Panc1 (cell line): ENCODE data around the gene NDST1. TPM values are rescaled to one million over a fixed set of nuclear protein-coding genes. Genes with fewer than 3 reads are reported as not detected.

Experiments used
- ATAC-seq: fragments of 200-7000 bp; cut with Tn5 transposase; 2 replicates; pipeline ENCODE4 v1.9.1; 2020; ENCODE audit warnings: mild to moderate bottlenecking, moderate library complexity
- BruUV-seq: library from RNA; stranded (reverse); fragments of 400-500 nt; replicated peaks from 2 replicates; lab custom pipeline; 2021; lab: Mats Ljungman, UMichigan
- CTCF ChIA-PET: fragments of 300-600 bp; sonication (Branson Sonifier 250); formaldehyde crosslinking; loops from one replicate; lab custom pipeline; 2022; ENCODE audit warnings: antibody characterized with exemption; lab: Charles Lee
- POLR2A ChIA-PET: fragments of 300-600 bp; sonication (Branson Sonifier 250); formaldehyde crosslinking; loops from one replicate; lab custom pipeline; 2022; ENCODE audit warnings: antibody characterized with exemption; lab: Charles Lee
- DNase-seq: peaks from one replicate; pipeline ENCODE4 v3.0.0-alpha.2; 2010; ENCODE audit warnings: low read depth, low spot score
- H3K27ac ChIP-seq: 2 replicates; pipeline ENCODE4 v1.5.1; 2011; ENCODE audit warnings: mild to moderate bottlenecking, low read length, inconsistent platforms
- H3K27me3 ChIP-seq: fragments of 200-500 bp; sonication (Bioruptor generic); 2 replicates; pipeline ENCODE4 v1.6.0; 2014; ENCODE audit warnings: low read length, inconsistent platforms; ENCODE audit not compliant: control insufficient read depth, insufficient read depth
- H3K36me3 ChIP-seq: fragments of 200-500 bp; sonication (Bioruptor generic); 2 replicates; pipeline ENCODE4 v1.5.1; 2014; ENCODE audit warnings: inconsistent platforms, mild to moderate bottlenecking, low read length, moderate library complexity; ENCODE audit not compliant: control insufficient read depth, insufficient read depth
- H3K4me1 ChIP-seq: 2 replicates; pipeline ENCODE4 v1.5.1; 2011; ENCODE audit warnings: inconsistent platforms, mild to moderate bottlenecking, low read length, moderate library complexity; ENCODE audit not compliant: control insufficient read depth, insufficient read depth
- H3K4me3 ChIP-seq, 2 experiments: 2 replicates each; pipeline ENCODE4 v1.5.1; 2011 to 2012; ENCODE audit warnings: low read depth in 2 of 2, low read length in 2 of 2, mild to moderate bottlenecking in 2 of 2, inconsistent platforms in 1 of 2, moderate library complexity in 1 of 2
- H3K9me3 ChIP-seq: fragments of 200-500 bp; sonication (Bioruptor generic); 2 replicates; pipeline ENCODE4 v1.5.1; 2014; ENCODE audit warnings: low read depth, mild to moderate bottlenecking, inconsistent platforms, low read length, moderate library complexity; ENCODE audit not compliant: control insufficient read depth, insufficient read depth
- POLR2AphosphoS5 ChIP-seq: IDR thresholded peaks from 2 replicates; pipeline ENCODE4 v1.6.1; 2012; ENCODE audit warnings: mild to moderate bottlenecking, low read depth, low read length, moderate library complexity
- SIN3A ChIP-seq: IDR thresholded peaks from 2 replicates; pipeline ENCODE4 v1.6.1; 2012; ENCODE audit warnings: low read depth, mild to moderate bottlenecking, low read length, moderate library complexity, borderline replicate concordance; ENCODE audit not compliant: insufficient read depth
- TCF7L2 ChIP-seq: IDR thresholded peaks from 2 replicates; pipeline ENCODE4 v1.6.1; 2011; ENCODE audit warnings: mild to moderate bottlenecking, low read depth, low read length, inconsistent platforms
- in situ Hi-C: cut with HindIII; loops from 2 replicates; pipeline ENCODE4 v1.10.0; 2016; ENCODE audit warnings: low sequenced_read_pairs, low pct_unique_long_range_greater_than_20kb
- intact Hi-C: fragments of 100-400 bp; cut with micrococcal nuclease; formaldehyde crosslinking; loops from one replicate; pipeline ENCODE4 v1.10.0; 2022; ENCODE audit not compliant: unreplicated experiment
- total RNA-seq: library from RNA; stranded (reverse); gene quantifications from one replicate; pipeline ENCODE4 v1.2.1, GENCODE V29; 2021; ENCODE audit not compliant: unreplicated experiment
- TF ChIP-seq, protein P1 (sequence below), 2 experiments: IDR thresholded peaks; 2 replicates each; pipeline ENCODE4 v1.6.1; 2011 to 2012; ENCODE audit warnings: low read depth in 2 of 2, control low read depth in 1 of 2, low read length in 1 of 2, mild to moderate bottlenecking in 1 of 2, moderate library complexity in 1 of 2; ENCODE audit not compliant: insufficient read depth in 1 of 2
- TF ChIP-seq, protein P2 (sequence below): fragments of 450-650 bp; IDR thresholded peaks from 2 replicates; pipeline ENCODE4 v1.5.1; 2017; ENCODE audit warnings: mild to moderate bottlenecking

NDST1 gene
- total RNA-seq, 1 experiment from 2014 or later, result 142 TPM

DNA sequence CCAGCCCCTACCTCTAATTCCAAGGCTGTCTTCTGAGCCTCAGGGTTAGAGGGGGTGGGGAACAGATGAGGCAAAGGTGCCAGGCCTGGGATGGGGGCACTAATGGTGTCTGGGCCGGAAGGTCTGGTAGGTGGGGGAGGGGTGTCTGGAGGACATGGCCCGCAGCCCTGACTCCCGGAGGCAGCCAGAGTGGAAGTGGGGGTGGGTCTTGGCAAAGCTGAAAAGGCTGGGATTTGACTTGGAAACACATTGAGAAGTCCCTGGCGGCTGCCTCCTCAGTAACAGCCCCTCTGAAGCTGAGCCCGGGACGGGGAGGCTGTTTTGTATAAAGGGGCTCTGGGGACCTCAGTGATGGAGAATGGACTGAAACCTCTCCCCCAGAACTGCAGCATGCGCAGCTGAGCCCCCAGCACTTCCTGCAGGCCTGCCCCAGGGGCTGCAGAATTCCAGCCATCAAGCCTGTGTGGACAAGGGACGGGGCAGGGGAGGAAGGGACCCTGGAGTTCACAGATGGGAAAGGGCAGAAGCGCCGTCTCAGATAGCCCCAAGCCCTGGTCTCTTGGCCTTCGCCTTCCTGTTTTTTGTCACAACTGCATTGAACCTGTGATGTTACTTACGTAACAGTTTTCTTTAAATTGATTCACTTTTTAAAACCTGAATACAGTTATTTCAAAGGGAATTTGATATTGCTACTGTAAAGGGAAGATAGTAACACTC lies 83.2 kb downstream of the NDST1 start:
- ChIA-PET POLR2A (no interaction called here), CTCF (no interaction called here)
- no peak for ATAC-seq
- intact Hi-C loops, result no loop called here
- Histone ChIP-seq H3K9me3 (no peaks in the 10 kb centered on the region), H3K4me3 (no peak overlapping the region), H3K27me3 (no peaks in the 10 kb centered on the region), H3K27ac (no peak overlapping the region), H3K36me3 (no peaks in the 10 kb centered on the region), H3K4me1 (no peaks in the 10 kb centered on the region)
- no peak for TF ChIP-seq SIN3A
- no peak for TF ChIP-seq TCF7L2
- TF ChIP-seq, protein P1, sequence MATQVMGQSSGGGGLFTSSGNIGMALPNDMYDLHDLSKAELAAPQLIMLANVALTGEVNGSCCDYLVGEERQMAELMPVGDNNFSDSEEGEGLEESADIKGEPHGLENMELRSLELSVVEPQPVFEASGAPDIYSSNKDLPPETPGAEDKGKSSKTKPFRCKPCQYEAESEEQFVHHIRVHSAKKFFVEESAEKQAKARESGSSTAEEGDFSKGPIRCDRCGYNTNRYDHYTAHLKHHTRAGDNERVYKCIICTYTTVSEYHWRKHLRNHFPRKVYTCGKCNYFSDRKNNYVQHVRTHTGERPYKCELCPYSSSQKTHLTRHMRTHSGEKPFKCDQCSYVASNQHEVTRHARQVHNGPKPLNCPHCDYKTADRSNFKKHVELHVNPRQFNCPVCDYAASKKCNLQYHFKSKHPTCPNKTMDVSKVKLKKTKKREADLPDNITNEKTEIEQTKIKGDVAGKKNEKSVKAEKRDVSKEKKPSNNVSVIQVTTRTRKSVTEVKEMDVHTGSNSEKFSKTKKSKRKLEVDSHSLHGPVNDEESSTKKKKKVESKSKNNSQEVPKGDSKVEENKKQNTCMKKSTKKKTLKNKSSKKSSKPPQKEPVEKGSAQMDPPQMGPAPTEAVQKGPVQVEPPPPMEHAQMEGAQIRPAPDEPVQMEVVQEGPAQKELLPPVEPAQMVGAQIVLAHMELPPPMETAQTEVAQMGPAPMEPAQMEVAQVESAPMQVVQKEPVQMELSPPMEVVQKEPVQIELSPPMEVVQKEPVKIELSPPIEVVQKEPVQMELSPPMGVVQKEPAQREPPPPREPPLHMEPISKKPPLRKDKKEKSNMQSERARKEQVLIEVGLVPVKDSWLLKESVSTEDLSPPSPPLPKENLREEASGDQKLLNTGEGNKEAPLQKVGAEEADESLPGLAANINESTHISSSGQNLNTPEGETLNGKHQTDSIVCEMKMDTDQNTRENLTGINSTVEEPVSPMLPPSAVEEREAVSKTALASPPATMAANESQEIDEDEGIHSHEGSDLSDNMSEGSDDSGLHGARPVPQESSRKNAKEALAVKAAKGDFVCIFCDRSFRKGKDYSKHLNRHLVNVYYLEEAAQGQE (IDR thresholded peaks at IDR 0.05; ENCODE audit: insufficient read depth in 1 of 2, low read depth in 2 of 2, low read length in 1 of 2), result no peak
- TF ChIP-seq POLR2AphosphoS5, result no peak
- TF ChIP-seq, protein P2, sequence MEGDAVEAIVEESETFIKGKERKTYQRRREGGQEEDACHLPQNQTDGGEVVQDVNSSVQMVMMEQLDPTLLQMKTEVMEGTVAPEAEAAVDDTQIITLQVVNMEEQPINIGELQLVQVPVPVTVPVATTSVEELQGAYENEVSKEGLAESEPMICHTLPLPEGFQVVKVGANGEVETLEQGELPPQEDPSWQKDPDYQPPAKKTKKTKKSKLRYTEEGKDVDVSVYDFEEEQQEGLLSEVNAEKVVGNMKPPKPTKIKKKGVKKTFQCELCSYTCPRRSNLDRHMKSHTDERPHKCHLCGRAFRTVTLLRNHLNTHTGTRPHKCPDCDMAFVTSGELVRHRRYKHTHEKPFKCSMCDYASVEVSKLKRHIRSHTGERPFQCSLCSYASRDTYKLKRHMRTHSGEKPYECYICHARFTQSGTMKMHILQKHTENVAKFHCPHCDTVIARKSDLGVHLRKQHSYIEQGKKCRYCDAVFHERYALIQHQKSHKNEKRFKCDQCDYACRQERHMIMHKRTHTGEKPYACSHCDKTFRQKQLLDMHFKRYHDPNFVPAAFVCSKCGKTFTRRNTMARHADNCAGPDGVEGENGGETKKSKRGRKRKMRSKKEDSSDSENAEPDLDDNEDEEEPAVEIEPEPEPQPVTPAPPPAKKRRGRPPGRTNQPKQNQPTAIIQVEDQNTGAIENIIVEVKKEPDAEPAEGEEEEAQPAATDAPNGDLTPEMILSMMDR, result no peak
- in situ Hi-C loops, result no loop called here
- no peak for DNase-seq
- no TSS peak for BruUV-seq

DNA sequence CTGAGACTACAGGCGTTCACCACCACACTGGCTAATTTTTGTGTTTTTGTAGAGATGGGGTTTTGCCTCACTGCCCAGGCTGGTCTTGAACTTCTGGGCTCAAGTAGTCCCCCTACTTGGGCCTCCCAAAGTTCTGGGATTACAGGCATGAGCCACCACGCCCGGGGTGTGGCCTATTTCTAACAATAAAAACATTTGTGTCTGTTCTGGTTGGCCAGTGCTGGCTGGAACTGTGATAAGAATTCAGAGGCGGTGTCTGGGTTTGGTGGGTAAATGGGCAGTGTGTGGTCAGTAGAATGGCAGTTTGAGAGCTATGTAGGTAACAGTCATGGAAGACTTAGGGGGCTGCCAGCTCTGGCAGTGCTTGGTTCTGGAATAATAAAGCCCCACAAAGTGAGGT lies 85.7 kb downstream of the NDST1 start:
- TF ChIP-seq TCF7L2 (no peak), POLR2AphosphoS5 (no peak), SIN3A (no peak)
- TF ChIP-seq, protein P1 (IDR thresholded peaks at IDR 0.05; ENCODE audit: insufficient read depth in 1 of 2, low read depth in 2 of 2, low read length in 1 of 2), result no peak
- TF ChIP-seq, protein P2, result no peak
- intact Hi-C loops, result no loop called here
- in situ Hi-C loops, result no loop called here
- ATAC-seq (no peak), DNase-seq (no peak)
- CTCF ChIA-PET, result no interaction called here
- Histone ChIP-seq H3K36me3 (no peaks in the 10 kb centered on the region), H3K9me3 (no peaks in the 10 kb centered on the region), H3K27ac (no peak overlapping the region), H3K4me1 (no peaks in the 10 kb centered on the region), H3K27me3 (no peaks in the 10 kb centered on the region), H3K4me3 (no peak overlapping the region)
- POLR2A ChIA-PET, result no interaction called here
- BruUV-seq, result no TSS peak
